H1 (cell line): ENCODE measurements around the gene NTRK2. TPM values are rescaled to one million over a fixed set of nuclear protein-coding genes. Genes with fewer than 3 reads are reported as not detected.
A peak's percentile ranks its signal among the peaks of the same experiment; 100 is the strongest.

ENCODE experiments used
- CTCF ChIA-PET: fragments of 300-600 bp; sonication (Branson Sonifier 250); formaldehyde crosslinking; loops from one replicate; lab custom pipeline; 2021; ENCODE audit not compliant: partially characterized antibody; lab: Charles Lee
- POLR2A ChIA-PET: fragments of 300-600 bp; sonication (Branson Sonifier 250); formaldehyde crosslinking; loops from one replicate; lab custom pipeline; 2021; ENCODE audit warnings: inconsistent platforms; ENCODE audit not compliant: partially characterized antibody; lab: Charles Lee
- DNase-seq, 2 experiments: peaks; one replicate each; pipeline versions ENCODE4 v3.0.0 to v3.0.0-alpha.2; 2010 to 2022; ENCODE audit warnings: low spot score in 2 of 2, low read depth in 1 of 2, mixed read lengths in 1 of 2
- FAIRE-seq: peaks from 2 replicates; lab custom pipeline; 2011; peaks lifted over from hg19 to GRCh38; lab: Jason Lieb, UNC
- H2AFZ ChIP-seq: 2 replicates; pipeline ENCODE4 v1.8.1; 2012; ENCODE audit warnings: low read length, inconsistent platforms
- H2AK5ac ChIP-seq: 2 replicates; pipeline ENCODE4 v1.6.1; 2013; ENCODE audit warnings: low read depth, low read length
- H2BK120ac ChIP-seq: replicated peaks from 2 replicates; pipeline ENCODE3; 2013; ENCODE audit warnings: low read depth, low read length, inconsistent platforms
- H2BK12ac ChIP-seq: 2 replicates; pipeline ENCODE4 v1.6.1; 2013; ENCODE audit warnings: low read depth, low read length
- H2BK15ac ChIP-seq: 2 replicates; pipeline ENCODE4 v1.6.1; 2013; ENCODE audit warnings: low read length
- H2BK20ac ChIP-seq: 2 replicates; pipeline ENCODE4 v1.6.1; 2013; ENCODE audit warnings: low read length
- H2BK5ac ChIP-seq: 2 replicates; pipeline ENCODE4 v1.6.1; 2013; ENCODE audit warnings: low read depth, low read length
- H3K14ac ChIP-seq: 2 replicates; pipeline ENCODE4 v1.6.1; 2013; ENCODE audit warnings: inconsistent platforms; ENCODE audit not compliant: insufficient read length
- H3K18ac ChIP-seq: 2 replicates; pipeline ENCODE4 v1.6.1; 2013; ENCODE audit warnings: low read length; ENCODE audit errors: extremely low read depth
- H3K23ac ChIP-seq: 2 replicates; pipeline ENCODE4 v1.6.1; 2013; ENCODE audit warnings: inconsistent platforms; ENCODE audit not compliant: insufficient read length
- H3K23me2 ChIP-seq: 2 replicates; pipeline ENCODE4 v1.6.1; 2013; ENCODE audit warnings: low read depth, low read length
- H3K27ac ChIP-seq: 2 replicates; pipeline ENCODE4 v1.6.1; 2011; ENCODE audit warnings: low read depth, low read length, inconsistent platforms
- H3K27me3 ChIP-seq, 4 experiments: replicated peaks in 1 of 4; 1 replicate in 1 of 4; 2 replicates in 3 of 4; pipeline versions ENCODE4 v1.6.1 to v1.8.1; 2011 to 2013; ENCODE audit warnings: low read length in 3 of 4, mild to moderate bottlenecking in 3 of 4, inconsistent platforms in 2 of 4, mixed read lengths in 2 of 4, moderate library complexity in 1 of 4; ENCODE audit not compliant: control insufficient read depth in 3 of 4, insufficient read depth in 3 of 4; ENCODE audit errors: extremely low read depth in 1 of 4
- H3K36me3 ChIP-seq, 4 experiments: 2 replicates each; pipeline versions ENCODE4 v1.6.1 to v1.8.1; 2011 to 2013; ENCODE audit warnings: mild to moderate bottlenecking in 4 of 4, low read length in 3 of 4, moderate library complexity in 2 of 4, control low read depth in 1 of 4, inconsistent platforms in 1 of 4; ENCODE audit not compliant: insufficient read depth in 4 of 4, control insufficient read depth in 2 of 4
- H3K4ac ChIP-seq: replicated peaks from 2 replicates; pipeline ENCODE3; 2013; ENCODE audit warnings: low read length, low read depth, mixed read lengths, inconsistent platforms; ENCODE audit not compliant: insufficient read length
- H3K4me1 ChIP-seq, 4 experiments: replicated peaks in 1 of 4; 1 replicate in 1 of 4; 2 replicates in 3 of 4; pipeline versions ENCODE4 v1.6.1 to v1.8.1; 2011 to 2013; ENCODE audit warnings: low read length in 3 of 4, inconsistent platforms in 2 of 4, mixed read lengths in 1 of 4; ENCODE audit not compliant: insufficient read depth in 4 of 4, control insufficient read depth in 3 of 4
- H3K4me2 ChIP-seq, 2 experiments: 2 replicates each; pipeline versions ENCODE4 v1.6.1 to v1.8.1; 2011 to 2013; ENCODE audit warnings: low read depth in 2 of 2, low read length in 2 of 2, control low read depth in 1 of 2, inconsistent platforms in 1 of 2, mild to moderate bottlenecking in 1 of 2; ENCODE audit not compliant: insufficient read depth in 1 of 2
- H3K4me3 ChIP-seq, 4 experiments: fragments of 200-600, 300-600 bp in 1 of 4; sonication (generic), shearing (Covaris generic), sonication (Bioruptor Twin) in 1 of 4; 2 replicates each; pipeline versions ENCODE4 v1.5.1 to v1.8.1; 2011 to 2016; ENCODE audit warnings: low read length in 4 of 4, low read depth in 3 of 4, control low read depth in 2 of 4, inconsistent platforms in 2 of 4, mild to moderate bottlenecking in 2 of 4, mixed read lengths in 1 of 4, moderate library complexity in 1 of 4; ENCODE audit not compliant: insufficient read depth in 2 of 4; ENCODE audit errors: extremely low read depth in 1 of 4
- H3K56ac ChIP-seq: replicated peaks from 2 replicates; pipeline ENCODE3; 2013; ENCODE audit warnings: low read depth, mild to moderate bottlenecking, mixed read lengths, low read length, inconsistent platforms; ENCODE audit not compliant: insufficient read length
- H3K79me1 ChIP-seq: 2 replicates; pipeline ENCODE4 v1.6.1; 2013; ENCODE audit warnings: low read depth, low read length, control low read depth
- H3K79me2 ChIP-seq, 2 experiments: 2 replicates each; pipeline versions ENCODE4 v1.6.1 to v1.8.1; 2012 to 2013; ENCODE audit warnings: low read length in 2 of 2, mild to moderate bottlenecking in 2 of 2, inconsistent platforms in 1 of 2; ENCODE audit not compliant: insufficient read depth in 2 of 2, control insufficient read depth in 1 of 2
- H3K9ac ChIP-seq, 4 experiments: replicated peaks in 1 of 4; 1 replicate in 1 of 4; 2 replicates in 3 of 4; pipeline versions ENCODE4 v1.6.1 to v1.8.1; 2011 to 2013; ENCODE audit warnings: low read depth in 3 of 4, low read length in 3 of 4, control low read depth in 2 of 4, mild to moderate bottlenecking in 2 of 4, moderate library complexity in 2 of 4, inconsistent platforms in 1 of 4; ENCODE audit errors: extremely low read depth in 1 of 4
- H3K9me3 ChIP-seq, 2 experiments: 2 replicates each; pipeline versions ENCODE4 v1.6.1 to v1.8.1; 2012 to 2013; ENCODE audit warnings: mild to moderate bottlenecking in 2 of 2, moderate library complexity in 2 of 2, control low read depth in 1 of 2, inconsistent platforms in 1 of 2, low read depth in 1 of 2, low read length in 1 of 2, mixed read lengths in 1 of 2; ENCODE audit not compliant: insufficient read depth in 2 of 2
- H4K20me1 ChIP-seq, 2 experiments: replicated peaks in 1 of 2; 2 replicates each; pipeline versions ENCODE3 to v1.8.1; 2011 to 2013; ENCODE audit warnings: inconsistent platforms in 2 of 2, low read length in 2 of 2, mild to moderate bottlenecking in 1 of 2; ENCODE audit not compliant: insufficient read depth in 2 of 2, control insufficient read depth in 1 of 2
- H4K5ac ChIP-seq: 2 replicates; pipeline ENCODE4 v1.6.1; 2013; ENCODE audit warnings: low read length, low read depth, mixed read lengths, inconsistent platforms; ENCODE audit not compliant: insufficient read length
- H4K8ac ChIP-seq: 2 replicates; pipeline ENCODE4 v1.8.0; 2013; ENCODE audit warnings: mild to moderate bottlenecking, moderate library complexity, low read length, inconsistent platforms; ENCODE audit not compliant: insufficient read depth; ENCODE audit errors: extremely low read depth
- H4K91ac ChIP-seq: replicated peaks from 2 replicates; pipeline ENCODE3; 2013; ENCODE audit warnings: low read length, mixed read lengths, inconsistent platforms; ENCODE audit not compliant: insufficient read length
- CREB1 ChIP-seq: IDR thresholded peaks from 2 replicates; pipeline ENCODE4 v1.6.1; 2012; ENCODE audit warnings: inconsistent platforms
- FOSL1 ChIP-seq: IDR thresholded peaks from 2 replicates; pipeline ENCODE4 v1.6.1; 2011; ENCODE audit warnings: mild to moderate bottlenecking, low read depth, low read length, moderate library complexity; ENCODE audit not compliant: insufficient read depth
- GTF2F1 ChIP-seq: IDR thresholded peaks from 2 replicates; pipeline ENCODE4 v1.6.1; 2012; ENCODE audit warnings: low read depth, low read length, improper control_type of control experiment, borderline replicate concordance
- RBBP5 ChIP-seq: IDR thresholded peaks from 2 replicates; pipeline ENCODE4 v1.7.1; 2012; ENCODE audit warnings: low read depth, mild to moderate bottlenecking, inconsistent platforms, low read length, moderate library complexity, borderline replicate concordance
- WGBS, 2 experiments: shearing (Covaris generic) in 1 of 2; methylation state at CpG; one replicate each; pipeline versions ENCODE4 v1.1.6 to v1.1.7; 2013 to 2015; ENCODE audit warnings: low lambda C conversion rate in 2 of 2, mixed read lengths in 2 of 2, inconsistent platforms in 1 of 2, low coverage in 1 of 2, missing lambda C conversion rate in 1 of 2; ENCODE audit not compliant: insufficient replicate concordance in 2 of 2, insufficient coverage in 1 of 2, insufficient read length in 1 of 2; ENCODE audit errors: extremely low coverage in 1 of 2, missing lambda C conversion rate in 1 of 2; 5-methylcytosine and 5-hydroxymethylcytosine counted together
- polyA plus RNA-seq, 7 experiments: library from polyadenylated mRNA; depleted of rRNA in 3 of 7; stranded (reverse) in 5 of 7; unstranded in 2 of 7; fragments of >200 nt in 5 of 7; fragments of 200-250 nt in 2 of 7; gene quantifications; 1 replicate in 5 of 7; 2 replicates in 1 of 7; 4 replicates in 1 of 7; pipeline versions ENCODE4 v1.2.1 to v1.2.3, GENCODE V29; 2011 to 2013; ENCODE audit warnings: missing spikeins in 2 of 7, mixed read lengths in 2 of 7
- total RNA-seq: library from RNA; stranded (reverse); fragmentation: NEBNext Ultra II Directional; extraction: Animal tissue kit (Norgen Biotek cat#: 25700); gene quantifications from 2 replicates; pipeline ENCODE4 v1.2.1, GENCODE V29; 2021

The NTRK2 gene
- total and polyA plus RNA-seq, 2 of the 8 experiments (the other 6 are each of a cell fraction or from before 2014, with no cell fraction given): 0.03 to 0.04 TPM

GRCh38 chr9:85062385-85063022 is 393.0 kb downstream of the NTRK2 start:
- H2AFZ ChIP-seq: peak overlapping the region; percentile 59; the same call in 1 of the 2 replicates
- no peaks in the 10 kb centered on the region for H3K36me3 ChIP-seq
- H3K79me1 ChIP-seq: no peaks in the 10 kb centered on the region
- no peak overlapping the region for H2BK15ac ChIP-seq
- H2AK5ac ChIP-seq: no peak overlapping the region
- no peak overlapping the region for H3K4me2 ChIP-seq
- H3K4me3 ChIP-seq: no peak overlapping the region
- H3K4ac ChIP-seq: no peak overlapping the region
- no peak for DNase-seq
- H4K20me1 ChIP-seq: no peaks in the 10 kb centered on the region
- 73% methylated on average over 4 of the region's 4 CpGs; no CpG with 5 or more reads in 1 of the 2 experiments for WGBS, 2 experiments
- no peak overlapping the region for H4K8ac ChIP-seq
- FAIRE-seq: no peak
- H3K9me3 ChIP-seq: no peaks in the 10 kb centered on the region
- H4K91ac ChIP-seq: no peak overlapping the region
- no peaks in the 10 kb centered on the region for H3K27me3 ChIP-seq
- no peak overlapping the region for H3K9ac ChIP-seq
- no peak overlapping the region for H4K5ac ChIP-seq
- H3K56ac ChIP-seq: no peak overlapping the region
- CTCF ChIA-PET: interaction anchor here (0.8 to 0.9 kb wide), 2 partner anchors 11 to 96 kb away, joined by 3 read pairs; no protein-coding TSS in a partner anchor
- no peak overlapping the region for H2BK5ac ChIP-seq
- POLR2A ChIA-PET: no interaction called here
- no peak overlapping the region for H2BK120ac ChIP-seq
- H2BK20ac ChIP-seq: no peak overlapping the region
- TF ChIP-seq FOSL1: no peak
- TF ChIP-seq GTF2F1: no peak
- TF ChIP-seq RBBP5: no peak
- no peak for TF ChIP-seq CREB1
- TF ChIP-seq, all 59 proteins: peak for 0
- H3K4me1 ChIP-seq: peaks cover 0 to 4% (median 2%) of the 10 kb centered on the region in 4 experiments; a peak in 3 of 7 replicates
- H3K79me2 ChIP-seq: no peaks in the 10 kb centered on the region
- H3K23me2 ChIP-seq: no peaks in the 10 kb centered on the region
- H3K18ac ChIP-seq: no peak overlapping the region
- H3K27ac ChIP-seq: no peak overlapping the region
- no peak overlapping the region for H3K23ac ChIP-seq
- no peak overlapping the region for H3K14ac ChIP-seq
- H2BK12ac ChIP-seq: no peak overlapping the region
